Ovary (tissue), 9 donors: ENCODE data around the gene RAP1GAP. TPM values are rescaled to one million over a fixed set of nuclear protein-coding genes. Genes with fewer than 3 reads are reported as not detected.
A peak's percentile ranks its signal among the peaks of the same experiment; 100 is the strongest.

Experiments used
- DNase-seq, 5 donors: peaks; one replicate each; pipeline ENCODE4 v3.0.0-alpha.2; 2019 to 2020
- H3K27ac ChIP-seq, 2 donors: fragments of 200-600 bp; one replicate each; pipeline versions ENCODE4 v1.5.1 to v1.8.0; 2019 to 2022
- H3K27me3 ChIP-seq: fragments of 200-600 bp; one replicate; pipeline ENCODE4 v1.8.0; 2022
- H3K36me3 ChIP-seq: fragments of 200-600 bp; sonication (generic); one replicate; pipeline ENCODE4 v1.5.1; 2019
- H3K4me1 ChIP-seq: one replicate; pipeline ENCODE4 v1.8.1; 2013; ENCODE audit warnings: mild to moderate bottlenecking, moderate library complexity; ENCODE audit not compliant: insufficient read depth
- H3K4me3 ChIP-seq: fragments of 200-600 bp; sonication (generic); one replicate; pipeline ENCODE4 v1.5.1; 2017
- H3K9me3 ChIP-seq, 2 donors: fragments of 200-600 bp in 1 of 2; sonication (generic) in 1 of 2; one replicate each; pipeline versions ENCODE4 v1.5.1 to v1.8.1; 2013 to 2019; ENCODE audit warnings: mild to moderate bottlenecking in 1 of 2, moderate library complexity in 1 of 2
- CTCF ChIP-seq, 3 donors: fragments of 450-650 bp in 2 of 3; fragments of 200-600 bp in 1 of 3; IDR thresholded peaks; one replicate each; pipeline versions ENCODE4 v1.5.1 to v1.8.0; 2016 to 2022; ENCODE audit warnings: antibody characterized with exemption in 3 of 3, mild to moderate bottlenecking in 1 of 3
- EP300 ChIP-seq: sonication (generic); formaldehyde crosslinking; IDR thresholded peaks from one replicate; pipeline ENCODE4 v1.6.1; 2017; ENCODE audit warnings: antibody characterized with exemption
- POLR2A ChIP-seq: fragments of 450-650 bp; IDR thresholded peaks from one replicate; pipeline ENCODE4 v1.6.1; 2017; ENCODE audit warnings: antibody characterized with exemption, mild to moderate bottlenecking, moderate library complexity
- WGBS, 3 donors: extraction: QIAGEN DNeasy Blood & Tissue Kit in 1 of 3; methylation state at CpG; one replicate each; pipeline versions ENCODE4 v1.1.5 to v1.1.7; 2013 to 2017; 5-methylcytosine and 5-hydroxymethylcytosine counted together
- intact Hi-C, 4 donors: fragments of 100-400 bp; cut with DNase I; formaldehyde crosslinking; loops; one replicate each; pipeline versions ENCODE4 v1.11.0 to v1.15.1; 2022 to 2023
- polyA plus RNA-seq, 2 donors: library from polyadenylated mRNA; stranded (reverse); fragments of 200-250 nt in 1 of 2; fragments of 350-450 nt in 1 of 2; fragmentation: Illumina TruSeq in 1 of 2; extraction: RNeasy Lipid Tissue Mini Kit (QIAGEN cat#74804) in 1 of 2; gene quantifications; one replicate each; pipeline ENCODE4 v1.2.3, GENCODE V29; 2013 to 2014
- total RNA-seq, 7 donors: library from RNA; depleted of rRNA in 2 of 7; stranded (reverse); fragments of >200 nt in 2 of 7; fragmentation: NEBNext Ultra II Directional in 3 of 7; extraction: Animal tissue kit (Norgen Biotek cat#: 25700) in 3 of 7; gene quantifications; one replicate each; pipeline versions ENCODE4 v1.1.0 to v1.2.4, GENCODE V29; 2016 to 2023
- donor health status: DM: no; HTN: no; CAD: no; lungs with moderate emphysema.
- donor health status: DM: no; HTN: no; CAD: no.
- donor health status: Bipolar disorder and iron deficiency.
- donor health status: DM: yes; HTN: yes; CAD: no.
- donor health status: DM: no; HTN: no; CAD: no.
- donor health status: DM: yes; HTN: yes; CAD: no.

Gene RAP1GAP
- total and polyA plus RNA-seq, 9 donors, result 0.60 to 9.4 (median 2.8) TPM

DNA sequence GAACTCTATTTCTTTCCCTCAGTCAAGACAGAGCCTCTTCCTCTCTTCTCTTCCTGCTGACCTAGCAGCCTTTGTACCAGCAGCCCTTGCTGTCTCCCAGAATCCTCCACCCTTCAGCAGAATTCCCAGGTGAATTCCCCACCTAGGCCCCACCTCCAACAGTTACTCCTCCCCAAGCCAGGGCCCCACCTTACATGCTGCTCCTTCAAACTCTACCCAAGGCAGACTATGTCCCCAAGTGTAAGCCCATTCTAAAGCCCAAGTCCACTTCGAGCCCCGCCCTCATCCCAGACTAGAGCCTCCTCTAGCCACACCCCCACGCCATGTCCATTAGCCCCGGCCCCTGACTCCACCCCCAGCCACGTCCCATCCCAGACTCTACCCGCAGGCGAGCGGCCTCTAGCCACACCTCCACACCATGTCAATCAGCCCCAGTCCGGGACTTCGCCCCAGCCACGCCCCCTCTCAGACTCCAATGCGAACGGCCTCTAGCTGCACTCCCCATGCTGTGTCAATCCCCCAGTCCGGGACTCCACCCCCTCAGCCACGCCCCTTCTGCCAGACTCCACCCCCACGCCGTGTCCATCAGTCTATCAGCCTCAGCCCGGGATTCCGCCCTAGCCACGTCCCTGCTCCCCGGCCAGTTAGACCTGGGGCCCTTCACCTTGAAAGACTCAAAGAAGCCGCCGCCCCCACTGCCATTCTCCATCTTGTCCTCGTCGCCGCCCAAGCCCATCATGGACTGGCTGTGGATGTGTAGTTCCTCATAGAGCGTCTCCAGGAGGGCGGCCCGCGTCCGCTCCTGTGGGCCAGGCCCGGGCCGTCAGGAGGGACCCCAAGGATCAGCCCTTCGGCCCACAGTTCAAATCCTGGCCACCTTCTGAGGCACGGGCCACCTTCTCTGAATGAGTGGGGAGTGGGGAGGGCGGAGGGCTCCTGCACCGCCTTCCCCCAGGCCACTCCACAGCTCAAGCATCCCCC, 61.3 kb downstream of the RAP1GAP start:
- WGBS, 3 donors, result 47 to 54% (median 50%) methylated on average over 37 of the region's 37 CpGs
- H3K4me3 ChIP-seq, result no peak overlapping the region
- intact Hi-C loops, result no loop called here
- no peaks in the 10 kb centered on the region for H3K36me3 ChIP-seq
- H3K4me1 ChIP-seq, result no peaks in the 10 kb centered on the region
- H3K27me3 ChIP-seq, result no peaks in the 10 kb centered on the region
- no peak overlapping the region for H3K27ac ChIP-seq
- H3K9me3 ChIP-seq, result no peaks in the 10 kb centered on the region
- no peak for TF ChIP-seq CTCF (IDR thresholded peaks at IDR 0.05)
- DNase-seq, result peak; percentile 29 to 69 (median 60)

- WGBS, 3 donors, result 84 to 100% (median 85%) methylated on average over 9 to 15 of the region's 15 CpGs
- no peaks in the 10 kb centered on the region for H3K27me3 ChIP-seq
- H3K9me3 ChIP-seq, result no peaks in the 10 kb centered on the region
- no peaks in the 10 kb centered on the region for H3K36me3 ChIP-seq
- H3K27ac ChIP-seq, result no peak overlapping the region
- no peaks in the 10 kb centered on the region for H3K4me1 ChIP-seq
- TF ChIP-seq EP300 (no peak), CTCF (IDR thresholded peaks at IDR 0.05) (no peak), POLR2A (no peak)
- no peak for DNase-seq
- intact Hi-C loops, result no loop called here
- H3K4me3 ChIP-seq, result no peak overlapping the region
Observed at GRCh38 chr1:21605964-21606705, 63.0 kb downstream of the RAP1GAP start.

DNA sequence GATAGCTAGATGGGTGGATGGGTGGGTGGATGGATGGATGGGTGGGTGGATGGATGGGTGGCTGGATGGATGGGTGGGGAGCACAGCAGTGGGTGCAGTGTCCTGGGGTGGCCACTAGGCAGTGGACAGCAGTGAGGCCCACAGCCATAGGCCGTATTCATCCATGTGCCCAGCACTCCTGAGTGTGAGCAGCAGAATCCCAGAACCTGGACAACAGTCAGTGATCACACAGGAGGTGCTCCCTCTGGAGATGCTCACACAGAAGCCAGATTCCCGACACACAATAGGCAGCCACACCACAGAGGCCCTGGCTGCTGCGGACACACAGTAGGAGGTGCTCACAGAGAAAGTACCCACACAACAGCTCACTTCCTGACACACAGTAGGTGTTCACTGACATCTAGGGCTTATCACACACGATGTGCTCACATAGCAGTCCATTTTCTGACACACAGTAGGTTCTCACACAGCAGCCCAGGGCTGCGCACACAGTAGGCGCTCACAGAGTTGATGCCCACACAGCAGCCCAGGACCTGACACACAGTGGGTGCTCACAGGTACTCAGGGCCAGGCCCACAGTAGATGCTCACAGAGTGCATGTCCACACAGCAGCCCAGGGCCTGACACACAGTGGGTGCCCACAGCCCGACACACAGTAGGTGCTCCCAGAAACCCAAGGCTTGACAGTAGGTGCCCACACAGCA, 64.0 kb downstream of the RAP1GAP start:
- H3K9me3 ChIP-seq, result no peaks in the 10 kb centered on the region
- no peak for TF ChIP-seq CTCF (IDR thresholded peaks at IDR 0.05)
- TF ChIP-seq POLR2A, result no peak
- TF ChIP-seq EP300, result no peak
- WGBS, 3 donors, result 77 to 84% (median 83%) methylated on average over 7 of the region's 7 CpGs
- H3K4me3 ChIP-seq, result no peak overlapping the region
- H3K36me3 ChIP-seq, result no peaks in the 10 kb centered on the region
- no peaks in the 10 kb centered on the region for H3K27me3 ChIP-seq
- intact Hi-C loops, result no loop called here
- no peak overlapping the region for H3K27ac ChIP-seq
- no peak for DNase-seq
- no peaks in the 10 kb centered on the region for H3K4me1 ChIP-seq

- H3K27me3 ChIP-seq, result no peaks in the 10 kb centered on the region
- no peak for TF ChIP-seq EP300
Observed at GRCh38 chr1:21604208-21604957, 64.8 kb downstream of the RAP1GAP start.

More at GRCh38 chr1:21604208-21604957, 64.8 kb downstream of the RAP1GAP start:
- intact Hi-C loops, result no loop called here
- WGBS, 3 donors, result 88 to 92% (median 91%) methylated on average over 12 of the region's 12 CpGs
- no peaks in the 10 kb centered on the region for H3K4me1 ChIP-seq
- no peak for DNase-seq
- no peaks in the 10 kb centered on the region for H3K36me3 ChIP-seq
- no peaks in the 10 kb centered on the region for H3K9me3 ChIP-seq
- no peak overlapping the region for H3K4me3 ChIP-seq
- H3K27ac ChIP-seq, result no peak overlapping the region
